Astrocyte of the cerebellum (primary cell): Measurements from ENCODE around the gene GPHB5.
"Not testable (repeated sequence)": the region's sequence is repeated elsewhere in the genome, so short reads cannot be mapped to it uniquely, and the experiment has no call there.

Source experiments
- DNase-seq: peaks from one replicate; pipeline ENCODE4 v3.0.0-alpha.2; 2011; ENCODE audit warnings: low read depth
- H3K4me3 ChIP-seq: 2 replicates; pipeline ENCODE4 v1.5.1; 2011; ENCODE audit warnings: mild to moderate bottlenecking, low read depth, low read length, moderate library complexity
- in situ Hi-C: cut with HindIII; loops from 2 replicates; pipeline ENCODE4 v1.10.0; 2017; ENCODE audit warnings: low sequenced_read_pairs
- TF ChIP-seq, protein P1 (sequence below): IDR thresholded peaks from 2 replicates; pipeline ENCODE4 v1.5.1; 2012; ENCODE audit warnings: low read length, low read depth, moderate library complexity, mild to moderate bottlenecking; ENCODE audit errors: missing control alignments

The GPHB5 gene

DNA sequence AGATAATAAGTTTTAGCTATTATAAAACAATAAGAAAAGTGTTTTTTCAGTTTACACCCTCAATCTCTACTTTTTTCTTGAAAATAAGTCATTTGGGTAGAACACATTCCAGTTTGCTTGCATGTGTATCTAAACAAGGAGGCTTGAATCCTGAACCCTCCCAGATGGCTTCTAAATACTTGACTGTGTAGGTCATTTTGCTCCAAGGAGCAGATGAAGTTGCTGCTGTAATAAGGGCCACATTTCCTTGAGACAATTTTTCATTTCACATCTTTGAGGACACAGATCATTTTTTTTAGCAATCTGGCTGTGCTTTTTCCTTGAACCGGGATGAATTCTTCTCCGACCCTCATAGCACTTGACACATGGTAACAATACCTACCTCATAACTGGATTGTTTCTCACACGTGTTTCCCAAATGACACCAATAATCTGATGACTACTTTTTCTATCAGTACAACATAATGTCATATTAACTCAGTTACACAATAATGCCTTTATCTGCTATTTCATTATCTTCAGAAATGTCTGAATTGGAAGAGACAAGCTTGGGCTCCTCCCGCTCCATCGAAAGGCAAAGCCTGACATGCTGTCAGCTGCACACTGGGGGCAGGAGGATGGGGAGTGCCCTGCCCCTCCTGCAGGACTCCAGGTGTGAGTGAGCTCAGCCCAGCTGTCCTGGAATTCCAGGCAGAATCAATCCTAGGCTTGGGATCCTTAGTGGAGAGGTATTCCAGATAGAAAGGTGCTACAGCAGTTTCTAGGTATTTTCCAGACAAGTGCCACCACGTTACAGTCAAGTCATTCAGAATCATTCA lies 30.9 kb downstream of the GPHB5 start:
- DNase-seq: no peak
- in situ Hi-C loops: no loop called here
- no peak overlapping the region for H3K4me3 ChIP-seq
- TF ChIP-seq, protein P1, sequence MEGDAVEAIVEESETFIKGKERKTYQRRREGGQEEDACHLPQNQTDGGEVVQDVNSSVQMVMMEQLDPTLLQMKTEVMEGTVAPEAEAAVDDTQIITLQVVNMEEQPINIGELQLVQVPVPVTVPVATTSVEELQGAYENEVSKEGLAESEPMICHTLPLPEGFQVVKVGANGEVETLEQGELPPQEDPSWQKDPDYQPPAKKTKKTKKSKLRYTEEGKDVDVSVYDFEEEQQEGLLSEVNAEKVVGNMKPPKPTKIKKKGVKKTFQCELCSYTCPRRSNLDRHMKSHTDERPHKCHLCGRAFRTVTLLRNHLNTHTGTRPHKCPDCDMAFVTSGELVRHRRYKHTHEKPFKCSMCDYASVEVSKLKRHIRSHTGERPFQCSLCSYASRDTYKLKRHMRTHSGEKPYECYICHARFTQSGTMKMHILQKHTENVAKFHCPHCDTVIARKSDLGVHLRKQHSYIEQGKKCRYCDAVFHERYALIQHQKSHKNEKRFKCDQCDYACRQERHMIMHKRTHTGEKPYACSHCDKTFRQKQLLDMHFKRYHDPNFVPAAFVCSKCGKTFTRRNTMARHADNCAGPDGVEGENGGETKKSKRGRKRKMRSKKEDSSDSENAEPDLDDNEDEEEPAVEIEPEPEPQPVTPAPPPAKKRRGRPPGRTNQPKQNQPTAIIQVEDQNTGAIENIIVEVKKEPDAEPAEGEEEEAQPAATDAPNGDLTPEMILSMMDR: no peak

DNA sequence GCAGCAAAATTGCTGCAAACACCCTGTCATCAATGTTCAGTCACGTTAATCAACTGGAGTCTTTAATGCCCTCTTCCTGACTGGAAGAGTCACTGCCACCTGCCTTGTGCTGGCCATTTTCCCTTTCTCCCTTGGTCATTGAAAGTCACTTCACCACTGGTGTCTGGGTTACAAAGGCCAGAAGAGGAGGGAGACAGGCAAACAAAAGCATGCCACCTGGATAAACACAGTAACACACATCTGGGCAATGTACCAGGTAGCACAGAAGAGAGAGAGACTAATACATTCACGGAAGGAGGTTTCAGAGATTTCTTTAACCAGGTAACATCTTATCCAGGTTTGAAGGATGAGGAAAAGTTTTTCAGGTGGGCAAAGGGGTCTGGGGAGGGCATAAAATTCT lies 32.7 kb downstream of the GPHB5 start:
- no peak overlapping the region for H3K4me3 ChIP-seq
- no peak for DNase-seq
- in situ Hi-C loops: no loop called here
- TF ChIP-seq, protein P1: no peak

DNA sequence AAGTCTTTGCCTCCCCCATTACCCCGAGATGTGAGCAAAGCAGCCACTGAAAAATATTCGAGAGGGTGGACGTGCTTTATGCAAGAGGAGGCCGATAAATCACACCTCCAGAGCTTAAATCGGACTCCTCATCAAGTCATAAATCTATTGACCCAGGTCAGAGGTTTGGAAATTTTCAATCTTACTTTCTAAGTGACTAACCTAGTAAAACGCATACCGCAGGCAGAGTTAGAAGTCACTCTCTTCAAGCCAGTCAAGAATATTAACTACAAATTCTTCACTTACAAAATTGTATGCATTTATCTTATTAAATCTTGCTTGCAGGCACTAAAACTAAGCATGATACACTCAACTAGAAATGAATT lies 34.9 kb downstream of the GPHB5 start:
- TF ChIP-seq, protein P1: no peak
- no peak overlapping the region for H3K4me3 ChIP-seq
- in situ Hi-C loops: no loop called here
- no peak for DNase-seq

DNA sequence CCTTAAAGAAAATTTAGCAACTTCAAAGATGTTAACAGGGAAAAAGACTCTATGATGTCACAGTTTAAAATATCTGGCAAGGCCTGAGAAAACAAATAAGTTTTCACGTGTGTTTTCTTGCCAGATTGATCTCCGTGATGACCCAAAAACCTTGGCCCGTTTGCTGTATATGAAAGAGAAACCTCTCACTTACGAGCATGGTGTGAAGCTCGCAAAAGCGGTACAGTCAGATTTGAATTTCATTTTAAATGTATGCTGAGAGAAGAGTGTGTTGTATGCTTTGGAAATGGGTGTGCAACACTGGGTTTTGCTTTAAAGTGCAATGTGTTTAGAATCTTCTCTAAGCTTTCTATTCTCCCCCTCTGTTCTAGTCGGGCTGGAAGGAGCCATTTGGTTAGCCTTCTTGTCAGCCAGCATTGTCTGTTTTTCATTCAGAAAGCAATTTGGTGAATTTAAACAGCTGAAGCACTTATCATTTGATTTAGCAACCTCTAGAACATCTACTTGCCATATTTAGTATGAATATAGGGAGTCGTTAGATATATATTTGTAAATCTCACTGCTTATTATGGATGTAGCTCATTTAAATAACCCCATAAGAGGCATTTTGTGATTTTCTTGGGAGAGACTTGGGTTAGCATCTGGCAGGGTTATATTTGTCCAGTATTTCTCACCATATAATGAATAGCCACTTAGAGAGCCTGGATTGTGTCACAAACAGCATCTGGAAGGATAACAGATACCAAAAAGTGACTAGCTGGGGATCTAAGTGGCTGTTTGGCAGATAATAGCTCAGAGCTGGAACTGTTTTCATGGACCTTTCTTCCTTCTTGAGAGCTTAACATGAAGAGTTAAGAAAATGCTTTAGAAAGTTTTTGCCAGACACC lies 35.5 kb downstream of the GPHB5 start:
- no peak for DNase-seq
- in situ Hi-C loops: no loop called here
- TF ChIP-seq, protein P1: no peak
- no peak overlapping the region for H3K4me3 ChIP-seq

DNA sequence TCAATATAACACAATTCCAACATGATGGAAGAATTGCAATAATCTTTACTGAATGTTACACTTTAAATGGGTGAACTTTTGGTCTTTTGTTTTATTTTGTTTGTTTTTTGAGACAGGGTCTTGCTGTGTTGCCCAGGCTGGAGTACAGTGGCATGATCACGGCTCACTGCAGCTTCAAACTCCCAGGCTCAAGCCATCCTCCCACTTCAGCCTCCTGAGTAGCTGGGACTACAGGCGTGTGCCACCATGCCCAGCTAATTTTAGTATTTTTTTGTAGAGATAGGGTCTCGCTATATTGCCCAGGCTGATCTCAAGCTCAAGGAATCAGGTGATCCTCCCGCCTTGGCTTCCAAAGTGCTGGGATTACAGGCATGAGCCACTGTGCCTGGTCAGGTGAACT lies 38.8 kb downstream of the GPHB5 start:
- H3K4me3 ChIP-seq, in situ Hi-C loops, DNase-seq: not testable (repeated sequence)

DNA sequence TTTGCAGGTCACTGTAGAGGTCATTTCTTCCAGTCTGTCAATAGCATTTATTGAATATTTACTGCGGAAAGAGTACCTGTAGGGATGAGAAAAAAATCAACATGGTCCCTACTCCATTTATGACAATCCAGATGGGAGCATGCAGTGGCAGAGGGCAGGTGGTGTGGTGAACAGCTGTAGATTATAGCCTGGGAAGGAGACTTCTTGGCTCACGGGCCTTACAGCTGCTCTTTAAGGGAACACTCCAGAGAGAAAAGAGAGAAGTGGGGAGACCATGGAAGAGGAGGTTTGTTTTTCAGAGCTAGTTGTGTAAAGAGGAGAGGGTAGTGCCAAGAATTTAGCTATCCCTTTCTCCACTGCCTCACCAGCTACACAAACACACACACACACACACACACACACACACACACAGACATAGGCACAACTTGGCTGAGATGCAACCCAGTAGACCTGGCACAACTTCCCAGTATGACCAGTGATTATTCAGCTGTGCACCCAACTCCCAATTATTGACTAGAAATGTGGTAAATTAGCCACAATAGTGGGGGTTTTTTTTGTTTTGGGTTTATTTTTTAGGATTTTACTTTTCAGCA lies 41.0 kb downstream of the GPHB5 start:
- DNase-seq: no peak
- TF ChIP-seq, protein P1: no peak
- in situ Hi-C loops: no loop called here

More for the DNA sequence above, 41.0 kb downstream of the GPHB5 start:
- no peak overlapping the region for H3K4me3 ChIP-seq
